HAP-1 (cell line): ENCODE measurements around the gene BRICD5.
A peak's percentile ranks its signal among the peaks of the same experiment; 100 is the strongest.
"Not testable (repeated sequence)": the region's sequence is repeated elsewhere in the genome, so short reads cannot be mapped to it uniquely, and the experiment has no call there.

Experiments
- DNase-seq, 2 experiments: peaks; one replicate each; pipeline ENCODE4 v3.0.0-alpha.2; 2016 to 2020; ENCODE audit warnings: low spot score in 2 of 2
- H3K27me3 ChIP-seq: fragments of 250-450 bp; sonication (Bioruptor Pico); 2 replicates; pipeline ENCODE4 v1.5.1; 2020; ENCODE audit warnings: low read depth, mild to moderate bottlenecking, moderate library complexity
- H3K36me3 ChIP-seq: fragments of 250-450 bp; sonication (Bioruptor Pico); replicated peaks from 2 replicates; pipeline ENCODE4 v1.5.1; 2020; ENCODE audit warnings: mild to moderate bottlenecking
- H3K4me1 ChIP-seq: fragments of 250-450 bp; sonication (Bioruptor Pico); 2 replicates; pipeline ENCODE4 v1.5.1; 2020; ENCODE audit warnings: mild to moderate bottlenecking
- H3K4me3 ChIP-seq: fragments of 250-450 bp; sonication (Bioruptor Pico); 2 replicates; pipeline ENCODE4 v1.5.1; 2020; ENCODE audit warnings: mild to moderate bottlenecking, moderate library complexity
- H3K9me3 ChIP-seq: fragments of 250-450 bp; sonication (Bioruptor Pico); 2 replicates; pipeline ENCODE4 v1.5.1; 2020; ENCODE audit warnings: mild to moderate bottlenecking, moderate library complexity
- in situ Hi-C: fragments of 300-500 bp; cut with MboI; formaldehyde crosslinking; loops from 3 replicates; pipeline ENCODE4 v1.14.3; 2020; ENCODE audit warnings: low sequenced_read_pairs, inconsistent platforms, mixed read lengths

Gene BRICD5

DNA sequence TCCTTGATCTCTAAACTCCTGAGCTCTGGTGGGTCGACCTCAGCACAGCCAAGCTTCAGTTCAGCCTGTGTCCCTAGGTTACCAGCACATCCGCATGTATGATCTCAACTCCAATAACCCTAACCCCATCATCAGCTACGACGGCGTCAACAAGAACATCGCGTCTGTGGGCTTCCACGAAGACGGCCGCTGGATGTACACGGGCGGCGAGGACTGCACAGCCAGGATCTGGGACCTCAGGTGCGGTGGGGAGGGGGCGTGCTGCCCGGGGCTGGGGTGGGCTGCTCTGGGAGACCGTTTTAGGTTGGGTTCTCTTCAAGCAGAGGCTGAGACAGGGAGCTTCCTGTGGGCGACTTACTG, 4.3 kb downstream of the BRICD5 start:
- Histone ChIP-seq H3K9me3 (no peaks in the 10 kb centered on the region), H3K27me3 (no peaks in the 10 kb centered on the region), H3K4me1 (peaks cover 8% of the 10 kb centered on the region), H3K36me3 (peaks cover 36% of the 10 kb centered on the region), H3K4me3 (peak overlapping the region; percentile 100)
- in situ Hi-C loops, result no loop called here
- DNase-seq, result no peak

DNA sequence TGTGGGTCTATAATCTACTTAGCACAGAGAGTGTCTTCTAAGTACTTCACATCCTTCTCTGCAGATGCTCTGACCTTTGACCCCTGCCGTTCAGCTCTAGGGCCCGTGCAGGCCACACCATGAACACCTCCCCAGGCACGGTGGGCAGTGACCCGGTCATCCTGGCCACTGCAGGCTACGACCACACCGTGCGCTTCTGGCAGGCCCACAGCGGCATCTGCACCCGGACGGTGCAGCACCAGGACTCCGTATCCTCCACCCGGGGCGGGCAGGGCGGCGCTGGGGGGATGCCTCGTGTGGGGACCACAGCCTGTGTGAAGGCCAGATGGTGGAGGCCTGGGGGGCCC, 4.7 kb downstream of the BRICD5 start:
- no peak for DNase-seq
- Histone ChIP-seq H3K4me3 (peak overlapping the region; percentile 100), H3K4me1 (peaks cover 8% of the 10 kb centered on the region), H3K9me3 (no peaks in the 10 kb centered on the region), H3K27me3 (no peaks in the 10 kb centered on the region), H3K36me3 (peaks cover 36% of the 10 kb centered on the region)
- in situ Hi-C loops, result no loop called here

DNA sequence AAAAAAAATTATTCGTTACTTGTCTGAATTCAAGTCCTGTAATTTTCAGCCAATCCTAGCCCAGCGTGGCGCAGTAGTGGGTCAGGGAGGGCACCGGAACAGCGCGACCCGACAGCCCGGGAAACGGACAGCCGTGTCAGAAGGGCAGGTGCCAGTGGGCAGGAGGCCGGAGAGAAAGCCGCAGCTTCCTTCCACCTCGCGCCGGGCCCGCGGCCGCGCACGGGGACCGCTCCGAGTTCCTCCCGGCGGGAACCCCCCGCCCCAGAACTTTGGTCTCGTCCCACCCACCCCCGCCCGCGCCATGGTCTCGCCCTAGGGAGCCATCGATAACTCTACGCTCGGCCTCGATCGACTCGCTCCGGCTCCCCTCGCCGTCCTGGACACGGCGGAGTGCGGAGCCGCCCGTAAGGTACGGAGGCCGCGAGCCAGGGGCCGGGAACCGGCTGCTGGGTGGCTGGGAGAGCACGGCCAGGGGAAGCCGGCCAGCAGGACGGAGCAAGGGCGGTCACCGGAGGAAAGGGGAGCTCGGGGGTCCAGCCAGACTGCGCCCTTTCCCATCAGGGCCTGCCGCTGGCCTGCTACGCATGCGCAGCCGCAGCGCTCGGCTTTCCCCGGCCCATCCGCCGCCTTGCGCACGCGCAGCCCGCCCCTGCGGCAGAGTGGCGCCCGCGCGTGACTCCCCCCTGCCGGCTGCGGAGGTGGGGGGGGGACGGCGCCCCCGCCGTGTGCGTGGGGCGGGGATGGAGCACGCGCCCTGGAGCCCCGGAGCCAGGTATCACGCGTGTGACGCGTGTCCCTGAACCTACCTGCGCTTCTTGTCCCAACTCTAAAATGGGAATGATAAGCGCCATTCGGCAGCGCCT, 5.3 kb downstream of the BRICD5 start, which contains the start of gene MLST8:
MLST8 (plus strand) TSS at position 351 of the 863 bp plus-strand sequence. CDS start 632 bp downstream, outside the sequence.
- Histone ChIP-seq H3K4me1 (peaks cover 8% of the 10 kb centered on the region), H3K4me3 (peak within 1 kb of the TSS; percentile 100), H3K9me3 (no peaks in the 10 kb centered on the region), H3K27me3 (no peaks in the 10 kb centered on the region), H3K36me3 (peaks cover 36% of the 10 kb centered on the region)
- peak; percentile 72 to 82 for DNase-seq
- in situ Hi-C loops, result no loop called here

DNA sequence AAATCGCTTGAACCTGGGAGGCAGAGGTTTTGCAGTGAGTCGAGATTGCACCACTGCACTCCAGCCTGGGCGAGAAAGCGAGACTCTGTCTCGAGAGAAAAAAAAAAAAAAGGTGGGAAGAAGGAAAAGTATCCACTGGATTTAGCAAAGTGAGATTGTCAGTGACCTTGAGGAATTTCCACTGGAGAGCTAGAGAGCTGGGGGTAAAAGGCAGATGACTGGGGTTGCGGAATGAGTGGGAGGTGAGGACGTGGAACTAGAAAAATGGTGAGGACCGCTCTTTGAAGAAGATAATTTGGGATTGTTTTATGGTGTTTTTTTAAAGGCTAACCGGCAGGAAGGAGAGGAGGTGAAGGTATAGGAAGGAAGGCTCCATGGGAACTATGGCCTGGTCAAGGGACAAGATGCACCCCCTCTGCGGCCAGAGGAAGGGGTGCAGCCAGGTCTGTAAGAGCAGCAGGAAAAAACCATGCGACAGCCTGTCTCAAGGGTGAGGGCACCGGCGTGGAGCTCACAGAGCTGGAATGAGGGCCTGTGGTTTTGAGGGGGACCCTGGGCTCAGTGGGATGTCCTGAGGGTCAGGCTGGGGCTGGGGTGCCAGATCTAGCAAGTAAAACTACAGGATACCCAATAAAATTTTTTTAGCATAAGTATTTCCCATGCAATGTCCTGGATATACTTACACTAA, 6.1 kb downstream of the BRICD5 start:
- DNase-seq, result no peak
- in situ Hi-C loops, result no loop called here
- peaks cover 8% of the 10 kb centered on the region for H3K4me1 ChIP-seq
- no peaks in the 10 kb centered on the region for H3K27me3 ChIP-seq
- peak overlapping the region; percentile 100 for H3K4me3 ChIP-seq
- no peaks in the 10 kb centered on the region for H3K9me3 ChIP-seq
- peaks cover 33% of the 10 kb centered on the region for H3K36me3 ChIP-seq

DNA sequence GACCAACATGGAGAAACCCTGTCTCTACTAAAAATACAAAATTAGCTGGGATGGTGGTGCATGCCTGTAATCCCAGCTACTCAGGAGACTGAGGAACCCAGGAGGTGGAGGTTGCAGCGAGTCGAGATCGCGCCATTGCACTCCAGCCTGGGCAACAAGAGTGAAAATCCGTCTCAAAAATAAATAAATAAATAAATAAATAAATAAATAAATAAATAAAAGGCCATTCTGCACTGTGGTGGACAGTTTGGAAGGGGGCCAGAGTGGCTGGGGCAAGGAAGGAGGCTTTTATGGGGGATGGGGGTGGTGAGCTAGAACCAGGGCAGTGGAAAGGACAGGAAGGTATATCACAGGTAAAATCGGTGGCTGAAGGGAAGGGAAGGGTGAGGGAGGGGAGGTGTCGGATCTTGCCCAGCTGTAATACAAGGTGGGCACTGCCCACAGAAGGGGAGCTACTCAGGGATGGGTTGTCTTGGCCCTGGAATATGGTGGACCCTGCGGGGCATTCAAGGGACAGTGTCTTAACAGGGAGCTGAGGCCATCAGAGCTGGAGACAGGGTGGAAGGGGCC, 7.5 kb downstream of the BRICD5 start:
- in situ Hi-C loops, DNase-seq, H3K4me3 ChIP-seq, H3K9me3 ChIP-seq, H3K4me1 ChIP-seq, H3K27me3 ChIP-seq: not testable (repeated sequence)
- peaks cover 20% of the 10 kb centered on the region for H3K36me3 ChIP-seq

DNA sequence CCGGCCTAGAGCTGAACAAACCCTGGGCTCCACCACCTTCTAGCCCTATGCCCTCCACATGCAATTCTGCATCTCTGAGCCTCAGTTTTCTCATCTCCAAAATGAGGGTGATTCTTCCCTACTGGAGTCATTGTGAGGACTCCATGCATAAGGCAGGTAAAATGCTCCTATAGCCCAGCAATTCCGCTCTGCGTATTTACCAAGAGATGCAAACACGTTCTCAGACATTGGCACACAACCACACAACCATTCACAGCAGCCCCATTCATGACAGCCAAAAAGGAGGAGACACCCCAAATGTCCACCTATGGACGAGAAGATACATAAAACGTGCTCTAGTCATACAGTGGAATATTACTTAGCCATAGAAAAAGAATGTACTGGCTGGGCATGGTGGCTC, 10.3 kb downstream of the BRICD5 start:
- in situ Hi-C loops, result no loop called here
- Histone ChIP-seq H3K9me3 (no peaks in the 10 kb centered on the region), H3K27me3 (no peaks in the 10 kb centered on the region), H3K4me3 (no peak overlapping the region), H3K4me1 (peaks cover 7% of the 10 kb centered on the region), H3K36me3 (0 out of 2 replicates have a peak, but pooled peaks cover under 1% of the 10 kb centered on the region)
- DNase-seq, result no peak

DNA sequence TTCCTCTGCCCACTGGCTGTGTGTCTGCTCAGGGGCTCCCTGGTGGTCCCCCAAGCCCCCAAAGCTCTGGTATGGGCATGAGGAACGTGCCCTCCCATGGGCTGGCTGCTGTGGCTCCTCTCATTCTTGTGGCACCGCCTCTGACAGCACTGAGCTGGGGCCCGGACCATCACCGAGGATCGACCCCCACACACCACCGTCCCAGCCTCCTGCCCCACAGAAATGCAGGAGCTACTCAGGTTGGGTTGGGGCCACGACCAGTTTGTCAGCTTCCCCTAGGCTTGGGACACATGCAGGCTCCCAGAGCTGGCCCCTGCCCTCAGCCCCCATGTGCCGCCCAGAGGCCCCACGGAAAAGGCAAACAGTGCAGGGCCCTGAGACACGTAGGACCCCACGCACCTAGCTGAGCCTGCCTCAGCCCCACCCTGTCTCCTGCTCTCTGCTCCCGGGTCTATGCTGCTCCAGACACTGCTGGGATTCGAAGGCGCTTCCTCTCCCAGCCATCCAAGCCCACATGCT, 11.0 kb downstream of the BRICD5 start:
- no peaks in the 10 kb centered on the region for H3K9me3 ChIP-seq
- H3K4me1 ChIP-seq, result peaks cover 13% of the 10 kb centered on the region
- H3K36me3 ChIP-seq, result no peaks in the 10 kb centered on the region
- no peak overlapping the region for H3K4me3 ChIP-seq
- DNase-seq, result no peak
- in situ Hi-C loops, result no loop called here
- H3K27me3 ChIP-seq, result no peaks in the 10 kb centered on the region

DNA sequence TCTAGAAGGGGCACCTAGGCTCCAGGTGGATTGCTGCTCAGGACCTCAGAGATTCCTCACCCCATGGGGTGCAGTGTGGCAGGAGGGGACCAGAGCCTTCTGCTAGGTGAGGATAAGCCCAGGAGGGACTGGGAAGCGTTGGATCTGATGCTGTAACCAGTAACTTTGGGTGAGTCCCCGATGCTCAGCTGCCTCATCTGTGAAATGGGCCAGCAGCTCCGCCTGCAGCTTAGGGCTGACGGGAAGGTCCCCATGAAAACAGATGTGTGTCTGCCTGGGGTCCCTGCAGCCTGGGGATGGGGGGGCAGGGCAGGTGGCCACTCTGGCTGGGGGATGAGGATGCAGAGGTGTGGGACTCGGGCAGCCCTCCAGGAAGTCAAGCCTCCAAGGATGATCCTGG, 11.6 kb downstream of the BRICD5 start:
- Histone ChIP-seq H3K9me3 (no peaks in the 10 kb centered on the region), H3K36me3 (no peaks in the 10 kb centered on the region), H3K27me3 (no peaks in the 10 kb centered on the region), H3K4me1 (peaks cover 11% of the 10 kb centered on the region), H3K4me3 (no peak overlapping the region)
- in situ Hi-C loops, result no loop called here
- DNase-seq, result no peak

DNA sequence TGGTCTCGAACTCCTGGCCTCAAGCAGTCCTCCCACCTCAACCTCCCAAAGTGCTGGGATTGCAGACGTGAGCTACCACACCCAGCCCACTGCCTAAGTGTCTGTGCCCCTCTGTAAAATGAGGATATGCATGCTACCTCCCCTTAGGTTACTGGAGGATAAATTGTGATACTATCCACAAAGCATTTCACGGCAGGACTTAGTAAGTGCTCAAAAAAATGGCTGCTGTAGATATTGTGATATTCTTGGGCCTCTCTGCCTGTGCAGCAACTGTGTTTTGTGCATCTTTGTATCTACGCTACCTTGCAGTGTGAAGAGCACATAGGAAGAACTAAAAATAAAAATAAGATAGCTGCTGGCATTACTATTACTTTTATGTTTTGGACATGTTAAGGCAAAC, 12.4 kb downstream of the BRICD5 start:
- H3K4me3 ChIP-seq, result no peak overlapping the region
- H3K9me3 ChIP-seq, result no peaks in the 10 kb centered on the region
- no peaks in the 10 kb centered on the region for H3K36me3 ChIP-seq
- no peak for DNase-seq
- no peaks in the 10 kb centered on the region for H3K27me3 ChIP-seq
- H3K4me1 ChIP-seq, result peaks cover 11% of the 10 kb centered on the region
- in situ Hi-C loops, result no loop called here

DNA sequence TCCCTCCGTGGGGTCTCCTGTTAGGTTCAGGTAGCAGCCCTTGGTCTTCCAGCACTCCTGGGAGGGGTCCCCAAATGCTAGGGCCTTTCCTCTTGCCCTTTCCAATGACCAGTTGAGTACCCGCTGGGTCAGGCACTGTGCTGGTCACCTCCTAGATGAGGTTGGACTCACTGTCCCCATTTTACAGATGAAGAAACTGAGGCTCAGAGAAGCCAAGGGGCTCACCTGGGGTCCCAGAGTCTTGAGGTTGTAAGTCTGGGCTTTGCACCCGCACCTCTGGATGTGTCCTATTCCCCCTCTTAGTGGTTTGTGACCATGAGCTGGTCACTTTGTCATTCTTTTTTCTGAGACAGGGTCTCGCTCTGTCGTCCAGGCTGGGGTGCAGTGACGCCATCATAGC, 12.9 kb downstream of the BRICD5 start:
- no peak overlapping the region for H3K4me3 ChIP-seq
- in situ Hi-C loops, result no loop called here
- no peak for DNase-seq
- H3K9me3 ChIP-seq, result no peaks in the 10 kb centered on the region
- no peaks in the 10 kb centered on the region for H3K27me3 ChIP-seq
- no peaks in the 10 kb centered on the region for H3K36me3 ChIP-seq
- peaks cover 11% of the 10 kb centered on the region for H3K4me1 ChIP-seq

DNA sequence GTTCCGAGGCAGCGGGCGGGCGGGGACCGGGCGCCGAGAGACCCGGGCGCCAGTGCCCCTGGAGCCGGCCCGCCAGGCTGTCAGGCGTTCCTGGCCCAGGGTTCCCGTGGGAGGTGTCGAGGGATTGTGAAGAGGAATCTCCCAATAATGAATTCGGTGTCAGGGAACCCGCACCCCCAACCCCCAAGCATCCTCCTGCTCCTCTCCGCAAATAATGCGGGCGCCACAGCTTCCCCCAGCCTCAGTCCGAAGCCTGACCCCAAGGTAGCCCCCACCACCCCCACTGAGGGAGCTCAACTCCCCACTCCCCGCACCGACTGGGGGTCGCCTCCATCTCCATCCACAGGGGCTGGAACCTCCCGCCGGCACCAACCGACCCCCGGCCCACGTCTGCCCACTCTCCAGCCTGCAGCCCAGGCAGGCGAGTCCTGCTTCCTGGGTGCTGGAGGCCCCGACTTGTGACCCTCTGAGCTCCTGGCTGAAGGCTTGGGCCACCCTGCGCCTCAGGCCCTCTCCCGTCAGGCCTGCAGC, 13.6 kb downstream of the BRICD5 start:
- Histone ChIP-seq H3K9me3 (no peaks in the 10 kb centered on the region), H3K36me3 (no peaks in the 10 kb centered on the region), H3K27me3 (no peaks in the 10 kb centered on the region), H3K4me3 (no peak overlapping the region), H3K4me1 (peaks cover 11% of the 10 kb centered on the region)
- in situ Hi-C loops, result no loop called here
- DNase-seq, result no peak

DNA sequence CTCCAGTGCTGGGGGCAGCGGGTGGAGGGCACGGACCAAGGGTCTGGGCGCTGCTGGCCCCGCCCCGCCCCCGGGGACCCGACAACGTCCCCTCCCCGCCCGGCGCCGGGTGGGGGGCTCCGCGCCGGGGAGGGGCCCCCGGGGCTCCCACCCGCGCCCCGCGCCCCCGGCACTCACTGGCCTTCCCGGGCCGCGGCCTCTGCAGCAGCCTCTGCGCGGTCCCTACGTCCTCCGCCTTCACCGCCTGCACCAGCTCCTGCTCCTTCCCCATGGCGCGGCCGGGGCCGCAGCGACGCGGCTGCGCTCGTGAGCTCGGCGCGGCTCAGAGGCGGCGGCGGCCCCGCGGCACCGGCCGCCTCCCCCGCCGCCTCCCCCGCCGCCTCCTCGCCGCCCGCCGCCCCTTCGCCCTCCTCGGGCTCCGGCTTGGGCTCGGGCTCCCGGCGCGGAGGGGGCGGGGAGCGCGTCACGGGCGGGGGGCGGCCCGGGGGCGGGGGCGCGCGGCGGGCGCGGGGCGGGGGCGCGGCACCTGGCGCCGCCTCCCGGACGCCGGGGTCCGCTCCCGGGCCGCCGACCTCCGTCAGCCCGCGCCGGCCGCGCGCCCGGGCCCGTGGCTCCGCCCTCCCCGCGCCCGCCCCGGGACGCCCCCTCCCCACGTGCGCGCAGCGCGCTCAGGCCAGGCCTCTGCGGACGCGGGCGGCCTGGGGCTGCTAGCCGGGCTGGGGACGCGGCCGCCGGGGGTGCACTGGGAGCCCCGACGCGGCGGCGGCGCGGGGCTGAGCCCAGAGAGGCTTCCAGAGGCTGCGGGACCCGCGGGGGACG, 14.3 kb downstream of the BRICD5 start, which contains the start of gene CASKIN1:
CASKIN1 (minus strand) TSS at position 444 of the 819 bp plus-strand sequence; CDS start at position 271, 173 bp downstream.
- in situ Hi-C loops, result no loop called here
- Histone ChIP-seq H3K4me3 (peak within 1 kb of the TSS; percentile 37), H3K4me1 (peaks cover 11% of the 10 kb centered on the region), H3K9me3 (no peaks in the 10 kb centered on the region), H3K36me3 (no peaks in the 10 kb centered on the region), H3K27me3 (no peaks in the 10 kb centered on the region)
- peak in 1 of 2 experiments; percentile 58 for DNase-seq
